Measurements from ENCODE around the gene ADCY6.

DNA sequence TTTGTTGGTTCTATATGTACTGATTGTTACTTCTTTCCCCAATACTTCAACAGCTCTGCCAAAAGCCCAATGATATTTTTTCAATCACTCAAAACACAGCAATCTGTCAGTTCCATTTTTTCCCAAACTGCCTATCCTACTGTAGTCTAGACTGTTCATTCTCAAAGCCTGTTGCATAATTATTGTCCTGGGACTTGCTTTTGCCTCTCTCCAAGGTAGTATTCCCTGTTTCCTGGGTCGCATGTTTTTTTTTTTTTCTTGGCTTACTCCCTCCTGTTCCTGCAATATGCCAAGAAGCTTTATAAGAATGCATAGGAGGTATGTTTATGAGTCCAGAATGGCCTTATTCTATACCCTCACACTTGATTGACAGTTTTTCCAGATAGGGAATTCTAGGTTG, 52.4 kb downstream of the ADCY6 start:
- TF ChIP-seq, protein P1, sequence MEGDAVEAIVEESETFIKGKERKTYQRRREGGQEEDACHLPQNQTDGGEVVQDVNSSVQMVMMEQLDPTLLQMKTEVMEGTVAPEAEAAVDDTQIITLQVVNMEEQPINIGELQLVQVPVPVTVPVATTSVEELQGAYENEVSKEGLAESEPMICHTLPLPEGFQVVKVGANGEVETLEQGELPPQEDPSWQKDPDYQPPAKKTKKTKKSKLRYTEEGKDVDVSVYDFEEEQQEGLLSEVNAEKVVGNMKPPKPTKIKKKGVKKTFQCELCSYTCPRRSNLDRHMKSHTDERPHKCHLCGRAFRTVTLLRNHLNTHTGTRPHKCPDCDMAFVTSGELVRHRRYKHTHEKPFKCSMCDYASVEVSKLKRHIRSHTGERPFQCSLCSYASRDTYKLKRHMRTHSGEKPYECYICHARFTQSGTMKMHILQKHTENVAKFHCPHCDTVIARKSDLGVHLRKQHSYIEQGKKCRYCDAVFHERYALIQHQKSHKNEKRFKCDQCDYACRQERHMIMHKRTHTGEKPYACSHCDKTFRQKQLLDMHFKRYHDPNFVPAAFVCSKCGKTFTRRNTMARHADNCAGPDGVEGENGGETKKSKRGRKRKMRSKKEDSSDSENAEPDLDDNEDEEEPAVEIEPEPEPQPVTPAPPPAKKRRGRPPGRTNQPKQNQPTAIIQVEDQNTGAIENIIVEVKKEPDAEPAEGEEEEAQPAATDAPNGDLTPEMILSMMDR (IDR thresholded peaks at IDR 0.05), result no peak
- TF ChIP-seq POLR2A (IDR thresholded peaks at IDR 0.05), result no peak

Data from heart left ventricle (tissue), 13 donors.